Right lobe of liver (tissue), 4 donors: Measurements from ENCODE around the gene TCF4.

ENCODE experiments used
- POLR2A ChIP-seq: fragments of 450-650 bp; IDR thresholded peaks from one replicate; pipeline ENCODE4 v1.6.1; 2017; ENCODE audit warnings: antibody characterized with exemption, mild to moderate bottlenecking
- TF ChIP-seq, protein P1 (sequence below), 4 donors: fragments of 200-600 bp in 3 of 4; fragments of 450-650 bp in 1 of 4; IDR thresholded peaks; one replicate each; pipeline versions ENCODE4 v1.5.1 to v1.8.0; 2016 to 2022; ENCODE audit warnings: antibody characterized with exemption in 4 of 4, mild to moderate bottlenecking in 2 of 4
- donor health status: DM: no; HTN: no; CAD: no.
- donor health status: DM: no; HTN: no; CAD: no.
- donor health status: DM: no; HTN: yes; CAD: no.

DNA sequence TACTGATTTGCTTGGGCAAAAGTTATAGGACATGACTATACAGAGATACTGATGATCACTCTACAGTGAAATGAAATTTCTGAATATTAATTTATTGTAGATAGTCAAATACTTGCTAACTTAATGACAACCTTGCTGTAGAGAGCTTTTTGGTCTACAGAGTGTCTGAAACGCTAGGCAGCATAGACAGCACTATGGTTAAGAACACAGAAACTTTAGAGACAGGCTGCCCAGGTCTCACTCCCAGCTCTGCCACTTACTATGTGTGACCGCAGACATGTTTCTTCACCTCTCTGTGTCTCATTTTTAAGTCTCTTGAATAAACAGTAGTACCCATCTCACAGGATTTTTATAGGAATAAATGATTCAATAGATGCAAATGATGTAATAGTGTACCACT is 247.0 kb downstream of the TCF4 start:
- TF ChIP-seq, protein P1, sequence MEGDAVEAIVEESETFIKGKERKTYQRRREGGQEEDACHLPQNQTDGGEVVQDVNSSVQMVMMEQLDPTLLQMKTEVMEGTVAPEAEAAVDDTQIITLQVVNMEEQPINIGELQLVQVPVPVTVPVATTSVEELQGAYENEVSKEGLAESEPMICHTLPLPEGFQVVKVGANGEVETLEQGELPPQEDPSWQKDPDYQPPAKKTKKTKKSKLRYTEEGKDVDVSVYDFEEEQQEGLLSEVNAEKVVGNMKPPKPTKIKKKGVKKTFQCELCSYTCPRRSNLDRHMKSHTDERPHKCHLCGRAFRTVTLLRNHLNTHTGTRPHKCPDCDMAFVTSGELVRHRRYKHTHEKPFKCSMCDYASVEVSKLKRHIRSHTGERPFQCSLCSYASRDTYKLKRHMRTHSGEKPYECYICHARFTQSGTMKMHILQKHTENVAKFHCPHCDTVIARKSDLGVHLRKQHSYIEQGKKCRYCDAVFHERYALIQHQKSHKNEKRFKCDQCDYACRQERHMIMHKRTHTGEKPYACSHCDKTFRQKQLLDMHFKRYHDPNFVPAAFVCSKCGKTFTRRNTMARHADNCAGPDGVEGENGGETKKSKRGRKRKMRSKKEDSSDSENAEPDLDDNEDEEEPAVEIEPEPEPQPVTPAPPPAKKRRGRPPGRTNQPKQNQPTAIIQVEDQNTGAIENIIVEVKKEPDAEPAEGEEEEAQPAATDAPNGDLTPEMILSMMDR (IDR thresholded peaks at IDR 0.05) = no peak
- no peak for TF ChIP-seq POLR2A
